Heart left ventricle (tissue), 13 donors: ENCODE measurements around the gene RUFY1.

Experiments
- CTCF ChIP-seq, 12 donors: fragments of 200-600 bp; sonication (generic) in 4 of 12; IDR thresholded peaks; one replicate each; pipeline versions ENCODE4 v1.5.0 to v1.8.0; 2018 to 2022; ENCODE audit warnings: antibody characterized with exemption in 12 of 12, mild to moderate bottlenecking in 5 of 12
- POLR2A ChIP-seq, 2 donors: fragments of 450-650 bp; IDR thresholded peaks; one replicate each; pipeline ENCODE4 v1.6.1; 2017; ENCODE audit warnings: antibody characterized with exemption in 2 of 2, mild to moderate bottlenecking in 2 of 2, moderate library complexity in 2 of 2
- donor health status: ischemic (EF 13 %, LVEDD 7.1; RV severe dilation, severe dysfunction).
- donor health status: DM: no; HTN: yes; CAD: no.
- donor health status: DM: no; HTN: no; CAD: no.
- donor health status: ischemic (EF 25% LVEDD 6.9; RV normal size, moderate dysfunction).
- donor health status: ischemic (EF 25% LVEDD 5.7; RV mildly dilated, moderate dysfunction).
- donor health status: ischemic (EF 35%, LVEDD 5.7; RV mildly dilated, moderate dysfunction).
- donor health status: nonischemic (EF 11% LVEDD 7.7; RV severe dilation, severe dysfunction).
- donor health status: DM: yes; HTN: yes; CAD: no.
- donor health status: PGD.
- donor health status: ischemic (EF 29% LVEDD 5.4; RV normal size, mild dysfunction).
- donor health status: nonischemic (EF 23%, LVEDD 6.1; RV moderate dilation, normal function).

DNA sequence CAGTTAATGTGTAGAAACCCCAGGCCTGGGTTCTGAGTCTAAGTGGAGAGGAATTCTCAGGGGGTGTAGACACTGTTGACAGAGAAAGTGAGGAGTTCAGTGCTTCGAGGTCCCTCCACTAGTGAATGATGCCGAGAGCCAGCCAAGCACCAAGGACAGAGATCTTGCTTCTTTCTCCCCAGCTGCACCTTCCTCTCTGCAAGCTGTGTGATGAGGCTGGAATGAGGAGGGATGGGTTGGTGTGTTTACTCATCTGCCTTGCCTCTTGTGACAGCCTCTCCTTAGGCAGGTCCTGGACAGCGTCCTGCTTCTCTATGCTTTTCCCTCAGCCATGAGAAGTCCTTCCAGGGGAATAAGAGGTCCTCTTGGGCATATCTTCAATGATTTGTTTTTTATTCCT is 37.8 kb downstream of the RUFY1 start:
- TF ChIP-seq CTCF (IDR thresholded peaks at IDR 0.05) (no peak), POLR2A (IDR thresholded peaks at IDR 0.05) (no peak)
